Smooth muscle cell of the pulmonary artery (primary cell): ENCODE results near the gene ARHGAP19. TPM values are rescaled to one million over a fixed set of nuclear protein-coding genes. Genes with fewer than 3 reads are reported as not detected.

Source experiments
- total RNA-seq: library from RNA; depleted of rRNA; stranded (reverse); fragments of >200 nt; gene quantifications from 2 replicates; pipeline ENCODE4 v1.2.3, GENCODE V29; 2014

ARHGAP19 gene, protein sequence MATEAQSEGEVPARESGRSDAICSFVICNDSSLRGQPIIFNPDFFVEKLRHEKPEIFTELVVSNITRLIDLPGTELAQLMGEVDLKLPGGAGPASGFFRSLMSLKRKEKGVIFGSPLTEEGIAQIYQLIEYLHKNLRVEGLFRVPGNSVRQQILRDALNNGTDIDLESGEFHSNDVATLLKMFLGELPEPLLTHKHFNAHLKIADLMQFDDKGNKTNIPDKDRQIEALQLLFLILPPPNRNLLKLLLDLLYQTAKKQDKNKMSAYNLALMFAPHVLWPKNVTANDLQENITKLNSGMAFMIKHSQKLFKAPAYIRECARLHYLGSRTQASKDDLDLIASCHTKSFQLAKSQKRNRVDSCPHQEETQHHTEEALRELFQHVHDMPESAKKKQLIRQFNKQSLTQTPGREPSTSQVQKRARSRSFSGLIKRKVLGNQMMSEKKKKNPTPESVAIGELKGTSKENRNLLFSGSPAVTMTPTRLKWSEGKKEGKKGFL
- 2.6 and 5.3 TPM in 2 replicates for total RNA-seq

DNA sequence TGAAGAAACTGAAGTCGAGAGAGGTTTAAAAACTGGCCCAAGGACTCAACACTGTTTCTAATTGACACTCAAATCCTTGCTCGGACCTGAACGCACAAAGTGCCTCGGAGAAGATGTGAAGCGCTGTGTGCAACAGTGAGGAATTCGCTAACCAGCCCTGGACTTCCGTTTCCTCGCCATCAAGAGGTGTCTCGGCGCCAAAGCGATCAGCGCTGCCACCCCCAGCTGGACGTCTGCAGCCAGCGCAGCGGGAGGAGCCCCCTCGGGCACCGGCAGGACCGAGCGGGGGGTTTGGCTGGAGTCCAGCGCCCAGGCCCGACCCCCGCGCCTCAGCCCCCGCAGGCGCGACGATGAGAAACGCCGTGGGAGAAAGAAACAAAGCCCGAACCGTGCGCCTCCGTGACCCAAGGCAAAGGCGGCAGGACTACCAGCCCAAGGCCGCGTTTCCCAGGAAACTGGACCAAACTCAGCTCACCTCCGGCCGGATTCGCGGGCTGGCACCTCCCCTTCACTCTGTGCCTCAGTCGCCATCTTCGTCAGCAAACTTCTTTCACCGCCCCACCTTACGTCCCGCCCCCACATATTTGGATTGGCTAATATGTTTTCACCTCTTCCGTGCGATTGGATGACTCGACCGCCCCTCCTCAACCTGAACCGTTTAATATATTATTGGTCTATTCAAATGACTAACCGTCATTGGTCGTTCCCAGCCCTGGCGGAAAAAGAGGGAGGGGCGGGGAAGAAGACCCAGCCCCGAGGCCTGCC is at the start of gene ARHGAP19:
Gene ARHGAP19, minus strand, starts transcription at position 541 of the 765 bp plus-strand sequence. Its CDS starts 10 bp downstream, at position 531.

GRCh38 chr10:97334370-97335175 is 42.1 kb upstream of the ARHGAP19 start, which contains the start of gene FRAT2:
FRAT2 (minus strand) TSS chr10:97334729; CDS start chr10:97334572, 157 bp downstream.

DNA sequence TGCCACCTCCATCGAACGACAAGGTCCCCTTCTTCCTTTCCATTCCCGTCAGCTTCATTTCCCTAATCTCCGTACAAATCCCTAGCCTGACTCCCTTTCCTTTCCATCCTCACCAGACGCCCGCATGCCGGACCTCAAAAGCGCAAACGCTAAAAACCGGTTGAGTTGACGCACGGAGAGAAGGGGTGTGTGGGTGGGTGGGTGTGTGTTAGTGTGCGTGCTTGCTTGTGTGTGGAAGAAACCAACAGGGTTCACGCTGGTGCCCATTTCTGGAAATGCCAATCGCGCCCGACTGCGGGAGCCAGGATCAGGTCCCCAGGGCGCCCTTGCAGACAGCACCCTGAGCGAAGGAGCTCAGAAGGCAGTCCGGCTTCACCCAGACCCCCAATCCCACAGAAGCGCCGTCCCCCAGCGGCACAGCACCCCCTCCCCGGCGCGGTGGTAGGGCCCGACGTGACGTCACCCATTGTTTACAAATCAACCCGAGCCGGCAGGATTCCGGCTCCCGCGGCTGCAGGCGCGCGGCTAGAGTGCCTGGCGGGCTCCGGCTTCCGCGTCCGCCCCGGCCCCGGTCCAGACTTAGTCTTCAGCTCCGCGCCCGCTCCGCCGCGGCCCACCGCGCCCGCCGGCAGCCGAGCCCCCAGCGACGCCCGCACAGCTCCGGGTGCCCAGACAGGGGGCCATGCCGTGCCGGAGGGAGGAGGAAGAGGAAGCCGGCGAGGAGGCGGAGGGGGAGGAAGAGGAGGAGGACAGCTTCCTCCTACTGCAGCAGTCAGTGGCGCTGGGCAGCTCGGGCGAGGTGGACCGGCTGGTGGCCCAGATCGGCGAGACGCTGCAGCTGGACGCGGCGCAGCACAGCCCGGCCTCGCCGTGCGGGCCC is 26.6 kb upstream of the ARHGAP19 start, which contains the start of gene FRAT1:
Gene FRAT1, plus strand, starts transcription at position 500 of the 880 bp plus-strand sequence. Its CDS starts 183 bp downstream, at position 683.

GRCh38 chr10:97185326-97186058 is 106.9 kb downstream of the ARHGAP19 start, which contains the start of gene SLIT1:
SLIT1 (minus strand) TSS chr10:97185959; CDS start chr10:97185674, 285 bp downstream.

Other genes with a start within 250 kb of the ARHGAP19 start
- 0.07 and 0.13 TPM in 2 replicates for gene SLIT1, start 106.7 kb downstream of the ARHGAP19 start, total RNA-seq
- gene FRAT1, start 26.6 kb upstream of the ARHGAP19 start, total RNA-seq = 0.83 and 1.4 TPM in 2 replicates
- 3.3 and 4.2 TPM in 2 replicates for gene FRAT2, start 42.1 kb upstream of the ARHGAP19 start, total RNA-seq
- gene RRP12, start 108.7 kb upstream of the ARHGAP19 start, total RNA-seq = 14.7 and 26.9 TPM in 2 replicates
- gene PGAM1, start 133.6 kb upstream of the ARHGAP19 start, total RNA-seq = 514 TPM in 2 replicates
- 22.7 and 25.4 TPM in 2 replicates for gene EXOSC1, start 153.4 kb upstream of the ARHGAP19 start, total RNA-seq
- 42.0 and 42.9 TPM in 2 replicates for gene ZDHHC16, start 153.5 kb upstream of the ARHGAP19 start, total RNA-seq
- 54.8 and 63.9 TPM in 2 replicates for gene MMS19, start 205.8 kb upstream of the ARHGAP19 start, total RNA-seq
- gene UBTD1, start 206.3 kb upstream of the ARHGAP19 start, total RNA-seq = 20.3 and 27.8 TPM in 2 replicates